ENCODE results near the gene OR1I1. TPM values are rescaled to one million over a fixed set of nuclear protein-coding genes. Genes with fewer than 3 reads are reported as not detected.

OR1I1 gene
- total and polyA plus RNA-seq, 4 donors = not detected

DNA sequence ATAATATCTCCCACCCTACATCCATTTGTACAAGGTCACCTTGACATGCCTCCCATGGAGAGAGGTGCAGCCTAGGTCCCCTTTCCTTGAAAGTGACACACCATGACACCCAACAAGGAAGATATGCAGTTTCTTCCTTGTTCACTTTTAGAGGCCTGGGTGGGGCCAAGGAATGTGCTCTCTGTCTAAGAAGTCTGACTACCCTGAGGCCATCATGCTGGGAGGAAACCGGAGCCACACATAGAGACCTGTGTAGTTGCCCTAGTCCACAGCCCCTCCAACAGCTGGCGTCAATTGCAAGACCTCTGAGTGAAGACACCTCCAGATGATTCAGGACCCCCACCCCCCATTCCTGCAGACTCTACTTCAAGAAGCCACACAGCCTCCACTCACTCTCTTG lies 36.2 kb downstream of the OR1I1 start:
- H3K9me3 ChIP-seq (ENCODE audit: control insufficient read depth in 4 of 4, insufficient read depth in 3 of 4, low read length in 3 of 4) = no peaks in the 10 kb centered on the region
- H3K27ac ChIP-seq (ENCODE audit: low read depth in 1 of 2, low read length in 1 of 2) = no peak overlapping the region
- WGBS, 2 donors = 97 to 100% methylated on average over 2 of the region's 2 CpGs
- DNase-seq = no peak
- no peak overlapping the region for H3K9ac ChIP-seq (ENCODE audit: insufficient read depth in 1 of 2, low read length in 2 of 2)
- no peak overlapping the region for H3K4me3 ChIP-seq
- TF ChIP-seq, protein P1, sequence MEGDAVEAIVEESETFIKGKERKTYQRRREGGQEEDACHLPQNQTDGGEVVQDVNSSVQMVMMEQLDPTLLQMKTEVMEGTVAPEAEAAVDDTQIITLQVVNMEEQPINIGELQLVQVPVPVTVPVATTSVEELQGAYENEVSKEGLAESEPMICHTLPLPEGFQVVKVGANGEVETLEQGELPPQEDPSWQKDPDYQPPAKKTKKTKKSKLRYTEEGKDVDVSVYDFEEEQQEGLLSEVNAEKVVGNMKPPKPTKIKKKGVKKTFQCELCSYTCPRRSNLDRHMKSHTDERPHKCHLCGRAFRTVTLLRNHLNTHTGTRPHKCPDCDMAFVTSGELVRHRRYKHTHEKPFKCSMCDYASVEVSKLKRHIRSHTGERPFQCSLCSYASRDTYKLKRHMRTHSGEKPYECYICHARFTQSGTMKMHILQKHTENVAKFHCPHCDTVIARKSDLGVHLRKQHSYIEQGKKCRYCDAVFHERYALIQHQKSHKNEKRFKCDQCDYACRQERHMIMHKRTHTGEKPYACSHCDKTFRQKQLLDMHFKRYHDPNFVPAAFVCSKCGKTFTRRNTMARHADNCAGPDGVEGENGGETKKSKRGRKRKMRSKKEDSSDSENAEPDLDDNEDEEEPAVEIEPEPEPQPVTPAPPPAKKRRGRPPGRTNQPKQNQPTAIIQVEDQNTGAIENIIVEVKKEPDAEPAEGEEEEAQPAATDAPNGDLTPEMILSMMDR (IDR thresholded peaks at IDR 0.05; ENCODE audit: control extremely low read depth, extremely low read depth) = no peak
- no peak for ATAC-seq (ENCODE audit: insufficient read depth, low FRiP score)
- peaks cover 0 to 13% (median 0%) of the 10 kb centered on the region in 5 donors for H3K4me1 ChIP-seq (ENCODE audit: control insufficient read depth in 5 of 5, insufficient read depth in 5 of 5, low read length in 5 of 5)
- no peaks in the 10 kb centered on the region for H3K27me3 ChIP-seq (ENCODE audit: control insufficient read depth in 3 of 3, insufficient read depth in 3 of 3, low read length in 2 of 3)
- H3K36me3 ChIP-seq (ENCODE audit: control insufficient read depth in 4 of 4, insufficient read depth in 4 of 4, low read length in 4 of 4) = peaks cover 11 to 65% (median 47%) of the 10 kb centered on the region in 4 donors

DNA sequence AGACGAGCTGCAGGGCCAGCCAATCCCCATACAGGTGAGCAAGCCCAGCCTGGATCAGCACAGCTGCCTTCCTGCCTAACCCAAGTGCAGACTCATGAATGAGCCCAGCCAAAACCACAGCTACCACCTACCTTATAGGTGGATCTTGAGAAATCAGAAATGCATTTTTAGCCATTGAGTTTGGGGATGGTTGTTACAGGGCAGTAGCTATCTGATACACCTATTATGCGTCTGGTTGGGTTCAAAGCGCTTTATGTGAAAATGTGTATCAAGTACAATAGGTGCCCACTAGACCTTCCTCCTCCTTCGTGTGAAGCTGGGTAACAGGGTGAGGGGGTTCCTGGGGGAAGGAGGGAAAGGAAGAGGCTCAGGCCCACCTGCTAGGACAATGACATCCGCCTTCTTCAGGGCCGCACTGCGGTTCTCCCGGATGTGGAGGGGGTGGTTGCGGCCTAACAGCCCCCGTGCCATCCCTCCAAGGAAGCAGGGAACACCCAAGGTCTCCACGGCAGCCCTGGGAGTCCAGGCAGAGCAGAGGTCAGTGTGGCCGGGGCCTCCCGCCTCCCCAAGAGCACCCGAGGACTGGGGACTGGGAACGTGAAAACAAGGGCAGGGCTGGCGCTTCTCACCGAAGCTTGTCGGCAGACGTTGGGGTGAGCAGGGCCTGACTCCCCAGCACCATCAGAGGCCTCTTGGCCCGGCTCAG lies 36.9 kb downstream of the OR1I1 start:
- H3K27me3 ChIP-seq (ENCODE audit: control insufficient read depth in 3 of 3, insufficient read depth in 3 of 3, low read length in 2 of 3) = no peaks in the 10 kb centered on the region
- TF ChIP-seq, protein P1 (IDR thresholded peaks at IDR 0.05; ENCODE audit: control extremely low read depth, extremely low read depth) = no peak
- peaks cover 11 to 58% (median 41%) of the 10 kb centered on the region in 4 donors for H3K36me3 ChIP-seq (ENCODE audit: control insufficient read depth in 4 of 4, insufficient read depth in 4 of 4, low read length in 4 of 4)

GRCh38 chr19:15120135-15121026 lies 38.4 kb downstream of the OR1I1 start:
- TF ChIP-seq, protein P1 (IDR thresholded peaks at IDR 0.05; ENCODE audit: control extremely low read depth, extremely low read depth) = no peak
- Histone ChIP-seq H3K4me3 (no peak overlapping the region), H3K27ac (ENCODE audit: low read depth in 1 of 2, low read length in 1 of 2) (no peak overlapping the region), H3K9ac (ENCODE audit: insufficient read depth in 1 of 2, low read length in 2 of 2) (no peak overlapping the region), H3K9me3 (ENCODE audit: control insufficient read depth in 4 of 4, insufficient read depth in 3 of 4, low read length in 3 of 4) (no peaks in the 10 kb centered on the region), H3K27me3 (ENCODE audit: control insufficient read depth in 3 of 3, insufficient read depth in 3 of 3, low read length in 2 of 3) (no peaks in the 10 kb centered on the region), H3K36me3 (ENCODE audit: control insufficient read depth in 4 of 4, insufficient read depth in 4 of 4, low read length in 4 of 4) (peaks cover 11 to 52% (median 38%) of the 10 kb centered on the region in 4 donors), H3K4me1 (ENCODE audit: control insufficient read depth in 5 of 5, insufficient read depth in 5 of 5, low read length in 5 of 5) (peaks cover 0 to 22% (median 0%) of the 10 kb centered on the region in 5 donors)
- ATAC-seq (ENCODE audit: insufficient read depth, low FRiP score) (no peak), DNase-seq (no peak)
- WGBS, 2 donors = 96% methylated on average over 14 of the region's 14 CpGs

More for the DNA sequence above, 36.9 kb downstream of the OR1I1 start:
- no peak overlapping the region for H3K9ac ChIP-seq (ENCODE audit: insufficient read depth in 1 of 2, low read length in 2 of 2)
- ATAC-seq (ENCODE audit: insufficient read depth, low FRiP score) (no peak), DNase-seq (no peak)
- H3K4me3 ChIP-seq = no peak overlapping the region
- H3K27ac ChIP-seq (ENCODE audit: low read depth in 1 of 2, low read length in 1 of 2) = no peak overlapping the region
- 96 to 97% methylated on average over 20 of the region's 20 CpGs for WGBS, 2 donors
- H3K9me3 ChIP-seq (ENCODE audit: control insufficient read depth in 4 of 4, insufficient read depth in 3 of 4, low read length in 3 of 4) = no peaks in the 10 kb centered on the region
- peaks cover 0 to 17% (median 0%) of the 10 kb centered on the region in 5 donors for H3K4me1 ChIP-seq (ENCODE audit: control insufficient read depth in 5 of 5, insufficient read depth in 5 of 5, low read length in 5 of 5)
